Ascending aorta (tissue), 2 donors: ENCODE results near the gene LHPP. TPM values are rescaled to one million over a fixed set of nuclear protein-coding genes. Genes with fewer than 3 reads are reported as not detected.

ENCODE experiments used
- DNase-seq, 2 donors: peaks; one replicate each; pipeline ENCODE4 v3.0.0-alpha.2; 2019; ENCODE audit warnings: low spot score in 2 of 2
- H3K27ac ChIP-seq, 2 donors: fragments of 200-600 bp; sonication (generic); one replicate each; pipeline ENCODE4 v1.5.1; 2016 to 2017; ENCODE audit warnings: mild to moderate bottlenecking in 1 of 2
- H3K27me3 ChIP-seq: fragments of 200-600 bp; sonication (generic); one replicate; pipeline ENCODE4 v1.5.1; 2017
- H3K36me3 ChIP-seq, 2 donors: fragments of 200-600 bp; sonication (generic); one replicate each; pipeline ENCODE4 v1.5.1; 2016
- H3K4me1 ChIP-seq, 2 donors: fragments of 200-600 bp; sonication (generic); one replicate each; pipeline ENCODE4 v1.5.1; 2016 to 2017; ENCODE audit warnings: mild to moderate bottlenecking in 1 of 2
- H3K4me3 ChIP-seq, 2 donors: fragments of 200-600 bp; sonication (generic); one replicate each; pipeline ENCODE4 v1.5.1; 2016 to 2017; ENCODE audit warnings: mild to moderate bottlenecking in 1 of 2
- H3K9me3 ChIP-seq, 2 donors: fragments of 200-600 bp; sonication (generic); one replicate each; pipeline ENCODE4 v1.5.1; 2016
- intact Hi-C: fragments of 100-400 bp; cut with DNase I; formaldehyde crosslinking; loops from one replicate; pipeline ENCODE4 v1.15.1; 2023
- total RNA-seq: library from RNA; depleted of rRNA; stranded (reverse); fragments of >200 nt; gene quantifications from one replicate; pipeline ENCODE4 v1.1.0, GENCODE V29; 2016
- TF ChIP-seq, protein P1 (sequence below), 3 experiments: fragments of 200-600 bp in 2 of 3; fragments of 450-650 bp in 1 of 3; sonication (generic) in 2 of 3; IDR thresholded peaks; one replicate each; pipeline ENCODE4 v1.5.1; 2016 to 2019; ENCODE audit warnings: antibody characterized with exemption in 3 of 3, mild to moderate bottlenecking in 1 of 3, moderate library complexity in 1 of 3

The LHPP gene
- total RNA-seq, 1 donor from 2014 or later: 5.1 TPM

GRCh38 chr10:124418726-124419501 lies 42.7 kb upstream of the LHPP start, which contains the start of gene OAT:
Gene OAT, minus strand, starts transcription at chr10:124418923. Its CDS starts 6,752 bp downstream, at chr10:124412171.
- H3K36me3 ChIP-seq: no peaks in the 10 kb centered on the region
- TF ChIP-seq, protein P1, sequence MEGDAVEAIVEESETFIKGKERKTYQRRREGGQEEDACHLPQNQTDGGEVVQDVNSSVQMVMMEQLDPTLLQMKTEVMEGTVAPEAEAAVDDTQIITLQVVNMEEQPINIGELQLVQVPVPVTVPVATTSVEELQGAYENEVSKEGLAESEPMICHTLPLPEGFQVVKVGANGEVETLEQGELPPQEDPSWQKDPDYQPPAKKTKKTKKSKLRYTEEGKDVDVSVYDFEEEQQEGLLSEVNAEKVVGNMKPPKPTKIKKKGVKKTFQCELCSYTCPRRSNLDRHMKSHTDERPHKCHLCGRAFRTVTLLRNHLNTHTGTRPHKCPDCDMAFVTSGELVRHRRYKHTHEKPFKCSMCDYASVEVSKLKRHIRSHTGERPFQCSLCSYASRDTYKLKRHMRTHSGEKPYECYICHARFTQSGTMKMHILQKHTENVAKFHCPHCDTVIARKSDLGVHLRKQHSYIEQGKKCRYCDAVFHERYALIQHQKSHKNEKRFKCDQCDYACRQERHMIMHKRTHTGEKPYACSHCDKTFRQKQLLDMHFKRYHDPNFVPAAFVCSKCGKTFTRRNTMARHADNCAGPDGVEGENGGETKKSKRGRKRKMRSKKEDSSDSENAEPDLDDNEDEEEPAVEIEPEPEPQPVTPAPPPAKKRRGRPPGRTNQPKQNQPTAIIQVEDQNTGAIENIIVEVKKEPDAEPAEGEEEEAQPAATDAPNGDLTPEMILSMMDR (IDR thresholded peaks at IDR 0.05): no peak
- no peaks in the 10 kb centered on the region for H3K9me3 ChIP-seq
- no peaks in the 10 kb centered on the region for H3K27me3 ChIP-seq
- peak; percentile 92 to 98 for DNase-seq
- peaks cover 4 to 30% of the 10 kb centered on the region in 2 donors for H3K4me1 ChIP-seq
- intact Hi-C loops: loop anchor here (2.0 to 10.0 kb wide), 8 partner anchors 42 to 1924 kb away; partner anchors contain the start of genes BCCIP, BUB3, CPXM2 and FAM53B
- H3K27ac ChIP-seq: peak within 1 kb of the TSS; percentile 95 to 97
- peak within 1 kb of the TSS; percentile 77 to 94 for H3K4me3 ChIP-seq

DNA sequence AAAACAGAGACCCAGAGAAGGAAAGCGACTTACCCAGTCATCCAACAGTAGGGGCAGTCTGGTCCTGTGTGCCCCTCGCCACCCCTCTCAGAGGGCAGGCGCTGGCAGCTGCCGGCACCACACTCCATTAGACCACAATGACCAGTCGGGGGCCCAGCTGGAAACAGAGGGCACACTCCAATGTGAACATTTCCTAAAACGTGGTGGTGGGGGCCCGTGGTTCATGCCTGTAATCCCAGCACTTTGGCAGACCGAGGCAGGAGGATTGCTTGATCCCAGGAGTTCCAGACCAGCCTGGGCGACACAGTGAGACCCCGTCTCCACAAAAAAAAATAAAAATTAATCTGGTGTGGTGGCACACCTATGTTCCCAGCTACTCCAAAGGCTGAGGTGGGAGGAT lies 42.0 kb upstream of the LHPP start:
- H3K27me3 ChIP-seq: no peaks in the 10 kb centered on the region
- no peak overlapping the region for H3K4me3 ChIP-seq
- H3K9me3 ChIP-seq: no peaks in the 10 kb centered on the region
- no peak overlapping the region for H3K27ac ChIP-seq
- TF ChIP-seq, protein P1 (IDR thresholded peaks at IDR 0.05): no peak
- intact Hi-C loops: loop anchor here (2.0 to 10.0 kb wide), 8 partner anchors 41 to 1925 kb away; partner anchors contain the start of genes BCCIP, BUB3, CPXM2 and FAM53B
- DNase-seq: no peak
- no peaks in the 10 kb centered on the region for H3K36me3 ChIP-seq
- peaks cover 0 to 24% of the 10 kb centered on the region in 2 donors for H3K4me1 ChIP-seq

- no peak for DNase-seq
- intact Hi-C loops: no loop called here
- Histone ChIP-seq H3K36me3 (no peaks in the 10 kb centered on the region), H3K27ac (no peak overlapping the region), H3K4me3 (no peak overlapping the region), H3K9me3 (no peaks in the 10 kb centered on the region), H3K4me1 (peaks cover 0 to 18% of the 10 kb centered on the region in 2 donors), H3K27me3 (no peaks in the 10 kb centered on the region)
- TF ChIP-seq, protein P1 (IDR thresholded peaks at IDR 0.05): no peak
Observed at GRCh38 chr10:124420254-124420653, 41.4 kb upstream of the LHPP start.

DNA sequence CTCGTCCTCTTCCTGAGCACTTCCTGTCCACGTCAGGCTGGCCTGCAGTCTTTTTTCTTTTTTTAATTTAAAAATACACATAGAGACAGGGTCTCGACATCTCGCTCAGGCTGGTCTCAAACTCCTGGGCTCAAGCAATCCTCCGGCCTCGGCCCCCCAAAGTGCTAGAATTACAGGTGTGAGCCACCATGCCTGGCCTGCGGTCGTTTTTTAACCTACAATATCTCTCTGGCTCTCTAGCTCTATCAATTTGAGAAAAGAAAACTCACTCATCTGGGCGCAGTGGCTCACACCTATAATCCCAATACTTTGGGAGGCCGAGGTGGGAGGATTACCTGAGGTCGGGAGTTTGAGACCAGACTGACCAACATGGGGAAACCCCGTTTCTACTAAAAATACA lies 38.9 kb upstream of the LHPP start:
- Histone ChIP-seq H3K4me3 (no peak overlapping the region), H3K4me1 (no peaks in the 10 kb centered on the region), H3K27me3 (no peaks in the 10 kb centered on the region), H3K27ac (no peak overlapping the region), H3K9me3 (no peaks in the 10 kb centered on the region), H3K36me3 (no peaks in the 10 kb centered on the region)
- TF ChIP-seq, protein P1 (IDR thresholded peaks at IDR 0.05): no peak
- DNase-seq: no peak
- intact Hi-C loops: no loop called here

GRCh38 chr10:124423813-124424212 lies 37.8 kb upstream of the LHPP start:
- Histone ChIP-seq H3K4me3 (no peak overlapping the region), H3K27ac (no peak overlapping the region), H3K4me1 (no peaks in the 10 kb centered on the region), H3K9me3 (no peaks in the 10 kb centered on the region), H3K27me3 (no peaks in the 10 kb centered on the region), H3K36me3 (no peaks in the 10 kb centered on the region)
- intact Hi-C loops: no loop called here
- TF ChIP-seq, protein P1 (IDR thresholded peaks at IDR 0.05): no peak
- DNase-seq: no peak
